OCI-LY1 (cell line): ENCODE results near the gene CCL26.

Experiments
- H2AFZ ChIP-seq: fragments of 200-600 bp; sonication (generic), shearing (Covaris generic); 2 replicates; pipeline ENCODE4 v1.6.0; 2014; ENCODE audit warnings: antibody characterized with exemption, mild to moderate bottlenecking, low read length
- H3F3A ChIP-seq: fragments of 200-600 bp; sonication (generic), shearing (Covaris generic); 2 replicates; pipeline ENCODE4 v1.6.0; 2014; ENCODE audit warnings: mild to moderate bottlenecking, antibody characterized with exemption, low read length, moderate library complexity; ENCODE audit not compliant: insufficient read depth
- H3K27ac ChIP-seq: fragments of 200-600 bp; sonication (generic); 2 replicates; pipeline ENCODE4 v1.5.1; 2014; ENCODE audit warnings: low read length, mixed run types, mild to moderate bottlenecking, low read depth; ENCODE audit not compliant: poor library complexity, severe bottlenecking
- H3K27me3 ChIP-seq: fragments of 200-600 bp; sonication (generic); 2 replicates; pipeline ENCODE4 v1.6.0; 2014; ENCODE audit warnings: antibody characterized with exemption, mild to moderate bottlenecking, low read length, moderate library complexity; ENCODE audit not compliant: insufficient read depth
- H3K36me3 ChIP-seq: fragments of 200-600 bp; sonication (generic); 2 replicates; pipeline ENCODE4 v1.6.1; 2014; ENCODE audit warnings: mild to moderate bottlenecking, antibody characterized with exemption, low read length, moderate library complexity, mixed read lengths; ENCODE audit not compliant: insufficient read depth
- H3K4me1 ChIP-seq: fragments of 200-600 bp; sonication (generic); 2 replicates; pipeline ENCODE4 v1.5.1; 2014; ENCODE audit warnings: mild to moderate bottlenecking, low read length, moderate library complexity; ENCODE audit not compliant: insufficient read depth, severe bottlenecking
- H3K4me2 ChIP-seq: fragments of 200-600 bp; sonication (generic), shearing (Covaris generic); 2 replicates; pipeline ENCODE4 v1.6.1; 2014; ENCODE audit warnings: low read length
- H3K4me3 ChIP-seq: fragments of 200-600 bp; sonication (generic); 2 replicates; pipeline ENCODE4 v1.5.1; 2014; ENCODE audit warnings: low read length, low read depth, mild to moderate bottlenecking, mixed read lengths; ENCODE audit not compliant: poor library complexity, severe bottlenecking
- H3K79me2 ChIP-seq: fragments of 200-600 bp; shearing (Covaris generic); 2 replicates; pipeline ENCODE4 v1.6.1; 2016; ENCODE audit warnings: mixed run types, low read length, mixed read lengths; ENCODE audit not compliant: insufficient read depth
- H3K9ac ChIP-seq: fragments of 200-600 bp; sonication (generic), shearing (Covaris generic); 2 replicates; pipeline ENCODE4 v1.6.1; 2014; ENCODE audit warnings: mild to moderate bottlenecking, low read length, mixed read lengths
- H3K9me2 ChIP-seq: fragments of 200-600 bp; sonication (generic), shearing (Covaris generic); 2 replicates; pipeline ENCODE4 v1.6.1; 2014; ENCODE audit warnings: low read depth, mild to moderate bottlenecking, low read length, mixed read lengths
- H3K9me3 ChIP-seq: fragments of 200-600 bp; shearing (Covaris generic); 2 replicates; pipeline ENCODE4 v1.6.1; 2014; ENCODE audit warnings: low read length, mixed read lengths
- H4K20me1 ChIP-seq: fragments of 200-600 bp; sonication (generic), shearing (Covaris generic); 2 replicates; pipeline ENCODE4 v1.6.0; 2016; ENCODE audit warnings: mild to moderate bottlenecking, low read length; ENCODE audit not compliant: insufficient read depth
- CTCF ChIP-seq: fragments of 200-600 bp; sonication (generic), shearing (Covaris generic); IDR thresholded peaks from 2 replicates; pipeline ENCODE4 v1.5.1; 2017; ENCODE audit warnings: mild to moderate bottlenecking, antibody characterized with exemption, low read length, moderate library complexity, mixed read lengths
- EZH2 ChIP-seq: fragments of 200-600 bp; sonication (generic), shearing (Covaris generic); IDR thresholded peaks from 2 replicates; pipeline ENCODE4 v1.8.0; 2017; ENCODE audit warnings: borderline replicate concordance, mixed run types, mild to moderate bottlenecking, antibody characterized with exemption, low read length, moderate library complexity, mixed read lengths

Gene CCL26

GRCh38 chr7:75735581-75736350 is 36.2 kb downstream of the CCL26 start:
- Histone ChIP-seq H3K9me3 (no peaks in the 10 kb centered on the region), H3K36me3 (no peaks in the 10 kb centered on the region)

GRCh38 chr7:75734586-75735458 is 37.2 kb downstream of the CCL26 start:
- Histone ChIP-seq H3K9me3 (no peaks in the 10 kb centered on the region), H3K4me3 (no peak overlapping the region), H3K4me1 (peaks cover 13% of the 10 kb centered on the region), H3K27me3 (no peaks in the 10 kb centered on the region; the same call in 1 of the 2 replicates), H3K4me2 (no peak overlapping the region), H3K9ac (no peak overlapping the region), H4K20me1 (no peaks in the 10 kb centered on the region), H2AFZ (no peak overlapping the region), H3F3A (no peaks in the 10 kb centered on the region), H3K9me2 (no peaks in the 10 kb centered on the region), H3K79me2 (no peaks in the 10 kb centered on the region), H3K27ac (no peak overlapping the region), H3K36me3 (no peaks in the 10 kb centered on the region)
- TF ChIP-seq EZH2 (no peak), CTCF (no peak)

More at GRCh38 chr7:75735581-75736350, 36.2 kb downstream of the CCL26 start:
- H3K79me2 ChIP-seq, result no peaks in the 10 kb centered on the region
- H3K27ac ChIP-seq, result no peak overlapping the region
- no peak overlapping the region for H3K9ac ChIP-seq
- H2AFZ ChIP-seq, result no peak overlapping the region
- no peaks in the 10 kb centered on the region for H3K27me3 ChIP-seq
- H3K4me3 ChIP-seq, result no peak overlapping the region
- no peaks in the 10 kb centered on the region for H4K20me1 ChIP-seq
- H3K4me1 ChIP-seq, result peaks cover 19% of the 10 kb centered on the region
- H3K9me2 ChIP-seq, result no peaks in the 10 kb centered on the region
- TF ChIP-seq CTCF (no peak), EZH2 (no peak)
- H3K4me2 ChIP-seq, result no peak overlapping the region
- no peaks in the 10 kb centered on the region for H3F3A ChIP-seq

- Histone ChIP-seq H3K9me3 (no peaks in the 10 kb centered on the region), H3K4me1 (peaks cover 2% of the 10 kb centered on the region), H4K20me1 (no peaks in the 10 kb centered on the region), H2AFZ (no peak overlapping the region), H3K27me3 (no peaks in the 10 kb centered on the region; the same call in 1 of the 2 replicates), H3K4me2 (no peak overlapping the region), H3K36me3 (no peaks in the 10 kb centered on the region), H3F3A (no peaks in the 10 kb centered on the region), H3K79me2 (no peaks in the 10 kb centered on the region), H3K9ac (no peak overlapping the region), H3K9me2 (no peaks in the 10 kb centered on the region), H3K27ac (no peak overlapping the region), H3K4me3 (no peak overlapping the region)
- TF ChIP-seq EZH2 (no peak), CTCF (no peak)
Measured at GRCh38 chr7:75732764-75733630, 39.0 kb downstream of the CCL26 start.
